GM18505 (cell line): Measurements from ENCODE around the gene MYOM3.

ENCODE experiments used
- ATAC-seq: cut with Tn5 transposase; IDR thresholded peaks from one replicate; pipeline ENCODE4 v1.9.1; 2021; ENCODE audit not compliant: unreplicated experiment
- POLR2A ChIP-seq: IDR thresholded peaks from 4 replicates; pipeline ENCODE4 v1.6.1; 2011; ENCODE audit warnings: borderline replicate concordance; ENCODE audit not compliant: insufficient read depth, insufficient read length; ENCODE audit errors: extremely low read depth

MYOM3 gene

GRCh38 chr1:24111996-24112779 is at the start of gene MYOM3:
MYOM3 (minus strand) TSS chr1:24112135; CDS start chr1:24108636, 3,499 bp downstream.
- TF ChIP-seq POLR2A = no peak
- ATAC-seq = no peak

DNA sequence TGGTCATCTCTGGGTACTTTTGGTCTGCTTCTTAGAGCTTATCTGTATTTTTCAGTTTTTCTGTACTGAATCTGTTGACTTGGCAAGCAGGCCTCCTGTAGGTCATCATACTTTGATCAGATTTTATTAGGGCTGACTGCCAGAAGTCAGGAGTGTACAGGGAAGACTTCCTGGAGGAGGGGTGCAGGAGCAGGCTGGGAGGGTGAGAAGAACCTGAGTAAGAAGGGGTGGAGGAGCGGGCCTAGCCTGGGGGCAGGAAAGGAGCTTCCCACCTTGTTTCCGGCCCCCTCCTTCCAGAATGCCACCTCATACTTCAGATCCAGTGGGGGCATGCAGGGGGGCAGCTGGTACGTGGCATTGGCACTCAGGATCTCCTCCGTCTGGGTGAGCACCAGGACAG is 49.3 kb upstream of the MYOM3 start:
- no peak for ATAC-seq

DNA sequence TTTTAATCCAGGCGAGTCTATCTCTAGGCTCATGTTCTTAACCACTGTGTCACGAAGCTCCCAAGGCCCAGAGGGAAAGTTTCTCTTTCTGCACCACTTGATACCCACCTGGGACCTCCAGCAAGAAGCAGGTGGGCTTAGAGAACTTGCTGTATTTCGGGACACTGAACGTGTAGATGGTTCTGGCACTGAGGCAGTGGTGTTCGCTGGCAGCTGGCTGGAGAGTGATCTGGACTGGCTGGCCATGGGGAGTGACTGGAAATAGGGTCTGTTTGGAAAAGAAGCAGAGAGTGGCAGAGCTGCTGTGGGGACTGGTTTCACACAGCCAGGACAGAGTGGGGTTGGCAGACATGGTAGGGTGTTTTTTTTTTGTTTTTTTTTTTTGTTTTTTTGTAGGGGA is 47.4 kb upstream of the MYOM3 start:
- ATAC-seq = no peak
- no peak for TF ChIP-seq POLR2A

More for the DNA sequence above, 49.3 kb upstream of the MYOM3 start:
- no peak for TF ChIP-seq POLR2A

- TF ChIP-seq POLR2A = no peak
- ATAC-seq = no peak
These were observed 46.1 kb upstream of the MYOM3 start for GRCh38 chr1:24157918-24158481.

DNA sequence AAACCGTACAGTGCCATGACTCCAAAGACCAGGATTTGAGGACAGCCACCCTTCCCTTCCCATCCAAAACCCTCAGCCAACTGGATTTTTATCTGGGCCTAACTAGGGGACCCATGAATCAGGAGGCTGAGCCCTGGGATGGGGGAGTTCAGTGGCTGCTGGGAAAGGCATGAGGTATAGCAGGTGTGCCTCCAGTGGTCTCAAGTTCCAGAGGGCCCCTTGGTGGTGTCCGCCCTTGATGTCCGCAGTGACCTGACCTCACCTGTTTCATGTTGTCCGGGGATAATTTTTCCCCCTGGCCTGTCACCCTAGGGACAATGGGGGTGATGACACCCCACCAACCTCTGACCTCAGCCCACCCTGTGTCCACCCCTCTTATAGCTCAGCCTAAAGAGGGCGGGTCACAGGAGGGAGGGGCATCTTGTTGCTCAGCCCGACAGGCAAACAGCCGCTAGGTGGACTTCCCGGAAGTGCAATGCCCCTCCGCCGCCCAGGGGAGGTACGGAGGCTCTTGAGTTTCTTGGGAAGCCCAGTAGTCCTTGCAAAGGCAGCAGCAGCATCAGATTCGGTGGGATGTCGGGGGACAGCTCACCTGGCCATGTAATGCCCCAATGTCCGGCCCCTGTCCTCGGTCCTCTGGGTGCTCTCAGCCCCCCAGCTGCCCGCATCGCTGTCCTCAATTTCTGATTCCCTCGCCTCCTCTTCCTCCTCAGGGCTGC is 44.8 kb upstream of the MYOM3 start:
- no peak for ATAC-seq
- no peak for TF ChIP-seq POLR2A

- no peak for TF ChIP-seq POLR2A
- ATAC-seq = no peak
These were observed 43.3 kb upstream of the MYOM3 start for GRCh38 chr1:24155011-24155782.

DNA sequence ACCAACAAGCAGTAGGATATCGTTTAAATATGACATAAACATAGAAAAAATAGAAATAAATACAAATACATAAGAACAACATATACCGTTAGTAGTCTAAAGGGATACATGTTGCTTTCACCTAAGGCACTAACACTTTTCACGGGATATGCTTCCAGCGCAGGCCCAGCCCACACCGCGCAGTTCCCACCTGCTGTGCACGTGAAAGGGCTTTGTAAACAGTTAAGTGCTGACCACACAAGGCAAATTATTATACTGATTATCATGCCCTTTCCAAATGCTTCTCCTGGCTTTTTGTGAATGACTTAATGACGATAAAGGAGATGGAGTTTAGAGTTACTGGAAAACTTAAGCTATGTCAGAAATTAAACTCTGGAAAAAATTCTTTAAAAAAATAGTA is 42.3 kb upstream of the MYOM3 start:
- no peak for TF ChIP-seq POLR2A
- no peak for ATAC-seq

DNA sequence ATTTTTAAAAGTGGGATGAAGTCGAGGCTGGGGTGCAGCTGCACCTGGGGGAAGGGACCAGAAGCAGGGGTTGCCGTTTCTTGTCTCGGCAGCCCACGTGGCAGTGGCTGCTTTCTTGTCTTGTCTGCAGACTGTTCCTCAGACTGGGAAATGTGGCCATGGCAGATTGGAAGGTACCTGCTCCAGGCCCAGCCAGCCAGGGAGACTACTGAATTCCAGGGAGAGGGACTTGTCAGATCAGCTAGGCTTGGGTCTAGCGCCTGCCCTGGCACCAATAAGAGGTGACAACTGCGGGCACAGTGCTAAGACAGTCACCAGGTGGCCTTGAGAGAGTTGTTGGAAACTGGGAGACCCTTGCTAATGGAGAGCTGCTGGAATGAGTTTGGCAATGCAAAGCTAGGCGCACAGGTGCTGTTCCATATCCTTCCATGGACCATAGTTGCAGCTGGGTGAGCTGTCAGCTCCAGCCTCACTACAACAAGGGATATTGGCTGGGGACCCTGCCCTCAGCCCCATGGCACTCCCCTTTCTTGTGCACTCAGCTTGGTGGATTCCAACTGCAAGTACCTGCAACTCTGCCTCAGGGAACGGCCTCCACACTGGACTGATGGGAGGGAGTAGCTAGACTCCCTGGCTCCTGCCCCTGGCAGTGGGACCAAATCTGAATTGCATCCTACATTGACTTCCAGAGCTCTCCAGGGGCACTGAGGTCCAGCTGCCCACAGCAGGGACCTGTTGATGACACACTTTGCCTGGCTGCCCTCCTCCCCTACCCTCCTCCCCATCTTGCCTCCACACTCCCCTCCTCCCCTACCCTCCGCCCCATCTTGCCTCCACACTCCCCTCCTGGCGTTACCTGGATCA is 40.9 kb upstream of the MYOM3 start:
- no peak for TF ChIP-seq POLR2A
- no peak for ATAC-seq

GRCh38 chr1:24151175-24151533 is 39.2 kb upstream of the MYOM3 start:
- TF ChIP-seq POLR2A = no peak
- no peak for ATAC-seq

- no peak for TF ChIP-seq POLR2A
- ATAC-seq = no peak
These were observed 38.6 kb upstream of the MYOM3 start for GRCh38 chr1:24150234-24151174.

- no peak for ATAC-seq
- TF ChIP-seq POLR2A = no peak
These were observed 37.9 kb upstream of the MYOM3 start for GRCh38 chr1:24149866-24150233.
